ENCODE measurements around the gene TMTC4. TPM values are rescaled to one million over a fixed set of nuclear protein-coding genes. Genes with fewer than 3 reads are reported as not detected.

Gene TMTC4
- total RNA-seq, 1 donor from 2014 or later, result 21.2 TPM

DNA sequence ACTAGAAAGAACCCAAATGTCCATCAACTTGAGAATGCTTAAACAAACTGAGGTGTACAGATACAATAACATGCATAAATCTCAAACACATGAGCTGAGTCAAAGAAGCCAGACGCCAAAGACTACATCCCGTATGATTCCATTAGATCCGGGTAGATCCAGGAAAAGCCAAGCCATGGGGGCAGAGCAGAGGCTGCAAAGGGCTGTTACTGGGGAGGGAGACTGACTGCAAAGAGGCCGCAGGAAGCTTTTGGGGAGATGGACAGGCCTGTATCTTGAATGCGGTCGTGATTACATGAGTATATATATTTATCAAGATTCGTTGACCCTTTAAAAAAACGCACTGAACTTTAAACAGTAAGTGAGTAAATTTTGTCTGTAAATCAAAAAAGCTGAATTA, 114.7 kb downstream of the TMTC4 start:
- Mint-ChIP-seq H3K9me3 (no peaks in the 10 kb centered on the region), H3K27me3 (ENCODE audit: insufficient read depth) (peaks cover 5% of the 10 kb centered on the region), H3K27ac (no peak overlapping the region), H3K4me1 (ENCODE audit: low read depth) (no peaks in the 10 kb centered on the region), H3K36me3 (ENCODE audit: low read depth) (peaks cover 2% of the 10 kb centered on the region), H3K4me3 (no peak overlapping the region)
- no peak for DNase-seq (ENCODE audit: low spot score)
- intact Hi-C loops (cut with micrococcal nuclease), result no loop called here

Other genes starting within 250 kb of the TMTC4 start
- 4.0 and 7.2 TPM in 2 replicates for gene GGACT, start 86.0 kb downstream of the TMTC4 start, total RNA-seq

Data from activated T-helper 1 cell treated with anti-CD3 and anti-CD28 coated beads, Interleukin-12 subunit alpha, Interleukin-12 subunit beta, Interleukin-2, Interleukin-4 antibody, amounts not matched to agents 30 ng/mL and 10 ng/mL and 1 ng/mL, durations not matched to agents 14 hours and 24 hours and 36 hours (primary cell).